HCT116 (cell line): Measurements from ENCODE around the gene DENND2A. TPM values are rescaled to one million over a fixed set of nuclear protein-coding genes. Genes with fewer than 3 reads are reported as not detected.

Experiments
- ATAC-seq: fragments of 200-7000 bp; cut with Tn5 transposase; 2 replicates; pipeline ENCODE4 v1.9.1; 2020; ENCODE audit warnings: mild to moderate bottlenecking, moderate library complexity
- BruUV-seq: library from RNA; stranded (reverse); fragments of 400-500 nt; replicated peaks from 2 replicates; lab custom pipeline; 2021; lab: Mats Ljungman, UMichigan
- CTCF ChIA-PET: fragments of 300-600 bp; sonication (Branson Sonifier 250); formaldehyde crosslinking; loops from one replicate; lab custom pipeline; 2021; ENCODE audit warnings: antibody characterized with exemption; lab: Charles Lee
- POLR2A ChIA-PET: fragments of 300-600, 350-600 bp; sonication (Branson Sonifier 250); formaldehyde crosslinking; loops from one replicate; lab custom pipeline; 2021; ENCODE audit warnings: antibody characterized with exemption; lab: Charles Lee
- RAD21 ChIA-PET, 2 experiments: fragments of 300-600 bp; sonication (Branson Sonifier 250); formaldehyde crosslinking; loops; one replicate each; lab custom pipeline; 2023; ENCODE audit warnings: low total read pairs in 2 of 2; ENCODE audit not compliant: uncharacterized antibody in 2 of 2, unreplicated experiment in 2 of 2, low non-redundant PET in 1 of 2; lab: Charles Lee
- DNase-seq: peaks from one replicate; pipeline ENCODE4 v3.0.0-alpha.2; 2010; ENCODE audit warnings: low read depth, low spot score
- H2AFZ ChIP-seq: fragments of 200-600 bp; shearing (Covaris generic), sonication (generic); 2 replicates; pipeline ENCODE4 v1.6.1; 2017; ENCODE audit warnings: low read depth, mixed run types, mixed read lengths, antibody characterized with exemption, low read length; ENCODE audit not compliant: poor library complexity, severe bottlenecking
- H3K27ac ChIP-seq: 2 replicates; pipeline ENCODE4 v1.5.1; 2012; ENCODE audit warnings: low read depth, low read length
- H3K27me3 ChIP-seq: fragments of 200-600 bp; sonication (generic); 2 replicates; pipeline ENCODE4 v1.6.1; 2016; ENCODE audit warnings: mixed run types, low read length, mixed read lengths; ENCODE audit not compliant: insufficient read depth
- H3K36me3 ChIP-seq, 2 experiments: fragments of 200-500 bp in 1 of 2; fragments of 200-600 bp in 1 of 2; sonication (Bioruptor generic) in 1 of 2; sonication (generic) in 1 of 2; 2 replicates each; pipeline versions ENCODE4 v1.5.1 to v1.6.1; 2014 to 2016; ENCODE audit warnings: low read length in 2 of 2, inconsistent platforms in 1 of 2, mixed read lengths in 1 of 2, mixed run types in 1 of 2; ENCODE audit not compliant: insufficient read depth in 2 of 2, control insufficient read depth in 1 of 2
- H3K4me1 ChIP-seq, 2 experiments: fragments of 200-600 bp in 1 of 2; sonication (generic) in 1 of 2; 2 replicates each; pipeline versions ENCODE4 v1.5.1 to v1.6.1; 2012 to 2017; ENCODE audit warnings: low read length in 2 of 2, inconsistent platforms in 1 of 2, mild to moderate bottlenecking in 1 of 2, mixed read lengths in 1 of 2, mixed run types in 1 of 2, moderate library complexity in 1 of 2; ENCODE audit not compliant: insufficient read depth in 2 of 2, control insufficient read depth in 1 of 2
- H3K4me2 ChIP-seq: fragments of 200-600 bp; sonication (generic); 2 replicates; pipeline ENCODE4 v1.6.1; 2017; ENCODE audit warnings: mixed run types, low read length, mixed read lengths
- H3K4me3 ChIP-seq, 2 experiments: fragments of 200-600 bp in 1 of 2; sonication (generic) in 1 of 2; replicated peaks in 1 of 2; 2 replicates each; pipeline ENCODE4 v1.5.1; 2011 to 2016; ENCODE audit warnings: low read length in 2 of 2, control low read depth in 1 of 2, low read depth in 1 of 2, mild to moderate bottlenecking in 1 of 2, mixed read lengths in 1 of 2, mixed run types in 1 of 2
- H3K79me2 ChIP-seq: fragments of 200-600 bp; sonication (generic); 2 replicates; pipeline ENCODE4 v1.6.1; 2017; ENCODE audit warnings: mild to moderate bottlenecking, mixed run types, low read length, moderate library complexity, mixed read lengths; ENCODE audit not compliant: insufficient read depth
- H3K9ac ChIP-seq: fragments of 200-600 bp; sonication (generic); 2 replicates; pipeline ENCODE4 v1.6.1; 2016; ENCODE audit warnings: low read length, mixed read lengths
- H3K9me2 ChIP-seq: fragments of 200-600 bp; sonication (generic), shearing (Covaris generic); 2 replicates; pipeline ENCODE4 v1.6.1; 2017; ENCODE audit warnings: mixed run types, mild to moderate bottlenecking, moderate library complexity; ENCODE audit not compliant: insufficient read depth
- H3K9me3 ChIP-seq, 2 experiments: fragments of 200-500 bp in 1 of 2; fragments of 200-600 bp in 1 of 2; sonication (Bioruptor generic) in 1 of 2; sonication (generic) in 1 of 2; 2 replicates each; pipeline ENCODE4 v1.6.1; 2014 to 2017; ENCODE audit warnings: low read length in 2 of 2, mixed read lengths in 2 of 2, inconsistent platforms in 1 of 2, low read depth in 1 of 2, mild to moderate bottlenecking in 1 of 2, mixed run types in 1 of 2, moderate library complexity in 1 of 2; ENCODE audit not compliant: control insufficient read depth in 1 of 2, insufficient read depth in 1 of 2
- H4K20me1 ChIP-seq: fragments of 200-600 bp; sonication (generic), shearing (Covaris generic); 2 replicates; pipeline ENCODE4 v1.6.1; 2017; ENCODE audit warnings: mixed run types, mild to moderate bottlenecking, moderate library complexity; ENCODE audit not compliant: insufficient read depth
- CBX3 ChIP-seq: IDR thresholded peaks from 2 replicates; pipeline ENCODE4 v1.6.1; 2012; ENCODE audit warnings: low read depth
- EZH2phosphoT487 ChIP-seq: fragments of 200-600 bp; IDR thresholded peaks from 2 replicates; pipeline ENCODE4 v1.6.1; 2018; ENCODE audit warnings: antibody characterized with exemption, borderline replicate concordance
- FOSL1 ChIP-seq: IDR thresholded peaks from 2 replicates; pipeline ENCODE4 v1.6.1; 2012; ENCODE audit warnings: low read depth
- SRF ChIP-seq: IDR thresholded peaks from 2 replicates; pipeline ENCODE4 v1.6.1; 2012; ENCODE audit warnings: low read depth
- TCF7L2 ChIP-seq: IDR thresholded peaks from 2 replicates; pipeline ENCODE4 v1.7.0; 2011; ENCODE audit warnings: borderline replicate concordance, inconsistent platforms; ENCODE audit not compliant: insufficient read depth, insufficient read length; ENCODE audit errors: extremely low read depth
- YY1 ChIP-seq: IDR thresholded peaks from 2 replicates; pipeline ENCODE4 v1.6.1; 2011; ENCODE audit warnings: low read length, low read depth, moderate library complexity, mild to moderate bottlenecking; ENCODE audit not compliant: insufficient replicate concordance; ENCODE audit errors: extremely low read depth
- intact Hi-C: fragments of 100-400 bp; cut with micrococcal nuclease; formaldehyde crosslinking; loops from 2 replicates; pipeline ENCODE4 v1.10.0; 2022
- total RNA-seq: library from RNA; stranded (reverse); gene quantifications from one replicate; pipeline ENCODE4 v1.2.1, GENCODE V29; 2021; ENCODE audit not compliant: unreplicated experiment
- TF ChIP-seq, protein P1 (sequence below): IDR thresholded peaks from 2 replicates; pipeline ENCODE4 v1.6.1; 2012
- TF ChIP-seq, protein P2 (sequence below): IDR thresholded peaks from 2 replicates; pipeline ENCODE4 v1.6.1; 2012; ENCODE audit warnings: low read depth

DENND2A gene
- total RNA-seq, 1 experiment from 2014 or later: 0.12 TPM

DNA sequence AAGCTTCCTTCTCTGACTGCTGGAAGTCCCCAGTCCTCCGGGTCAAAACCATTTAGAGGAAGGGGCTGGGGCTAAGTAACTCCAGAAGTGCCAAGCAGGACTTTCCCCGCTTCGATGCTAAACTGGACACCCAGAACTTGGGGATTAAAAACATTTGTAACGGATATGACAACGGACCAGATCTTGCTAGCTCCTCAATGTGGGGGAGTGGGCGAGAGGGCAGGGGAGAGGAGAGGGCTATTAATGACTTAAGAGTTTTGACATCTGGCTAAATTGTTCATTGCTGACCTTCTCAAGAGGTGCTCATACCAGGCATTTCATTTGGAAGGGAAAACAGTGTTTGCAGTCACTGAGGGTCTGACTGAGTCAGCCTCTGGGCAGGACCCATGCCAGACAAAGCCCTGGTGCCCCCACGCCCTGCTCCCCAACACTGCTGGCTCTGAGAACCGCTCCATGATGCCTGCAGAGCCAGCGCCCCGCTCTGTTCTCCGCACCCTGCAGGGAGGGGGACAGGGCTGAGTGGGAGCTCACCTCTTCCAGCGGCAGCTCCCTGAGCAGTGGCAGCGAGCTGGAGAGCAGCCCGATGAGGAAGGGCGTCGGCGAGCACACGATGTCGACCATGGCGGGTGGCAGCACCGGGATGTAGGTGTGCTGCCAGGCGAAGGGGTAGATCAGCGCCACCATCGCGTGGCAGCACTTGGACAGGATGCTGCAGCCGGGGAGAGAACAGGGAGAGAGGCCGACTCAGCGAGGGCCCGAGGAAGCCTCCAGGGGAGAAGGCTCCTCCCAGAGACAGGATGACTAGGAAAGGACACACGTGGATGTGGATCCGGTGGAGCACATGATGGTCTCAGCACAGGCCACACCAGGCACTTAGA, 113.6 kb downstream of the DENND2A start:
- Histone ChIP-seq H2AFZ (no peak overlapping the region), H3K9me2 (no peaks in the 10 kb centered on the region), H3K27me3 (no peaks in the 10 kb centered on the region), H3K4me3 (no peak overlapping the region), H3K79me2 (no peaks in the 10 kb centered on the region), H3K27ac (no peak overlapping the region), H3K4me2 (no peak overlapping the region), H3K9me3 (no peaks in the 10 kb centered on the region), H3K4me1 (peaks cover 5 to 11% of the 10 kb centered on the region in 2 experiments; a peak in 3 of 4 replicates), H3K9ac (no peak overlapping the region), H3K36me3 (no peaks in the 10 kb centered on the region), H4K20me1 (no peaks in the 10 kb centered on the region)
- intact Hi-C loops: no loop called here
- no peak for DNase-seq
- ChIA-PET CTCF (no interaction called here), POLR2A (no interaction called here), RAD21 (no interaction called here)
- TF ChIP-seq TCF7L2 (no peak), CBX3 (no peak), FOSL1 (no peak), SRF (no peak), YY1 (no peak), EZH2phosphoT487 (no peak)
- TF ChIP-seq, protein P1, sequence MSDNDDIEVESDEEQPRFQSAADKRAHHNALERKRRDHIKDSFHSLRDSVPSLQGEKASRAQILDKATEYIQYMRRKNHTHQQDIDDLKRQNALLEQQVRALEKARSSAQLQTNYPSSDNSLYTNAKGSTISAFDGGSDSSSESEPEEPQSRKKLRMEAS: no peak
- TF ChIP-seq, protein P2, sequence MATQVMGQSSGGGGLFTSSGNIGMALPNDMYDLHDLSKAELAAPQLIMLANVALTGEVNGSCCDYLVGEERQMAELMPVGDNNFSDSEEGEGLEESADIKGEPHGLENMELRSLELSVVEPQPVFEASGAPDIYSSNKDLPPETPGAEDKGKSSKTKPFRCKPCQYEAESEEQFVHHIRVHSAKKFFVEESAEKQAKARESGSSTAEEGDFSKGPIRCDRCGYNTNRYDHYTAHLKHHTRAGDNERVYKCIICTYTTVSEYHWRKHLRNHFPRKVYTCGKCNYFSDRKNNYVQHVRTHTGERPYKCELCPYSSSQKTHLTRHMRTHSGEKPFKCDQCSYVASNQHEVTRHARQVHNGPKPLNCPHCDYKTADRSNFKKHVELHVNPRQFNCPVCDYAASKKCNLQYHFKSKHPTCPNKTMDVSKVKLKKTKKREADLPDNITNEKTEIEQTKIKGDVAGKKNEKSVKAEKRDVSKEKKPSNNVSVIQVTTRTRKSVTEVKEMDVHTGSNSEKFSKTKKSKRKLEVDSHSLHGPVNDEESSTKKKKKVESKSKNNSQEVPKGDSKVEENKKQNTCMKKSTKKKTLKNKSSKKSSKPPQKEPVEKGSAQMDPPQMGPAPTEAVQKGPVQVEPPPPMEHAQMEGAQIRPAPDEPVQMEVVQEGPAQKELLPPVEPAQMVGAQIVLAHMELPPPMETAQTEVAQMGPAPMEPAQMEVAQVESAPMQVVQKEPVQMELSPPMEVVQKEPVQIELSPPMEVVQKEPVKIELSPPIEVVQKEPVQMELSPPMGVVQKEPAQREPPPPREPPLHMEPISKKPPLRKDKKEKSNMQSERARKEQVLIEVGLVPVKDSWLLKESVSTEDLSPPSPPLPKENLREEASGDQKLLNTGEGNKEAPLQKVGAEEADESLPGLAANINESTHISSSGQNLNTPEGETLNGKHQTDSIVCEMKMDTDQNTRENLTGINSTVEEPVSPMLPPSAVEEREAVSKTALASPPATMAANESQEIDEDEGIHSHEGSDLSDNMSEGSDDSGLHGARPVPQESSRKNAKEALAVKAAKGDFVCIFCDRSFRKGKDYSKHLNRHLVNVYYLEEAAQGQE: no peak
- no peak; the same call in 1 of the 2 replicates for ATAC-seq
- no TSS peak for BruUV-seq
